ENCODE results near the gene VSTM2B.

VSTM2B gene

DNA sequence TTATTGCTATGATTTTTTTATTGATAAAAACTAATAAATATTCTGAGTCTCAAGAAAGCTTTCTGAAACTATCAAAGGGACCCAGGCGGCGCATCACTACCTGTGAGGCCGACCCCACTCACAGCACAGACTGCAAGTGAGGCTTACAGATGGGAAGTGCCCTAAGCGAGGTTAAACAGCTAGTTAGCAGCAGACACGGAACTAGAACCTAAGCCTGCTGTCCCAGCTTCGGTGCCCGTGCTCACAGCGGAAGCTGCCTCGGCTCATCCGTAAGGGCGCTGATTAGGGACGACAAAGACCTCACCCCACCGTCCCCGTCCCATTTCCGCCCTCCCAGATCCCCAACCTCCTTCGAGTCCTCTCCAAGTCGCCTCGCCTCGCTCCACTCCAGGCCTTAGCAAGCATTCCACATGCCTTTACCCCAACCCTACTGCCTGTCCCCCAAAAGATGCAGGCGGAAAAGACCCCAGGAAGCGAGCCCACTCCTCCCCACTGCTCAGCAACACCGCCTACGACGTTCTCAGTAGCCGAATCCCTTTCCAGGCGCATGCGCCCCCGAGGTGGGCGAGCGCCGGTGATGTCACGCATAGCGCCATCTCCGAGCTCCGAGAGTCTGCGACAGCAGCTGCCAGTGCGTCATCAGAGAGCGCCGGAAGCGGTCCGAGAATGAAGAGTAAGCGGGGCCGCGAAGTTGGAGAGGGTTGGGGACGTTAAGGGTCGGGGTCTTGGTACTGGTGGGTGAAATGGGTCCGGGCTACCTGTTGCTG, 80.0 kb downstream of the VSTM2B start, which contains the start of gene POP4:
Gene POP4, plus strand, starts transcription at position 631 of the 767 bp plus-strand sequence. Its CDS starts 36 bp downstream, at position 667.
- peak within 1 kb of the TSS; percentile 97 to 100 for H3K4me3 Mint-ChIP-seq
- peak within 1 kb of the TSS; percentile 100 for H3K27ac Mint-ChIP-seq
- ATAC-seq (replicated peaks): peak; percentile 79
- H3K9me3 Mint-ChIP-seq: no peaks in the 10 kb centered on the region
- DNase-seq: peak; percentile 96 to 98 (median 97)
- no peaks in the 10 kb centered on the region for H3K27me3 Mint-ChIP-seq
- H3K36me3 Mint-ChIP-seq (ENCODE audit: insufficient read depth): peaks cover 36% of the 10 kb centered on the region
- peaks cover 22 to 33% of the 10 kb centered on the region in 2 donors for H3K4me1 Mint-ChIP-seq (ENCODE audit: low read depth in 2 of 2)

DNA sequence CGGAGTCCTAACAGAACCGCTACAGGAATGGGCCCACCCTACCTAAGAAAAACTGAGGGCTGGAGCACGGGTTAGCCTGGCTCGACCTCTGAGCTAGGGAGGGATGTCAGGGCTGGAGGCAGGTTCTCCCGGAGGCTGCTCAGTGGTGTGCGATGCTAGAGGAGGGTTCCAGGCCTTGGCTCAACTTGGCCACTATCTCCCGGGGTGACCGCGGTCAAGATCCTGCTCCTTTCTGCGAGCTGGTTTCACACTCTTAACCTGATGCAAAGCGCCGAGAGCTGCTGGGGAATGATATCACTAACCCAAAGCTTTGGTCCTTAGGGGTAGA, 80.6 kb downstream of the VSTM2B start:
- peak overlapping the region; percentile 97 to 100 for H3K4me3 Mint-ChIP-seq
- peaks cover 40% of the 10 kb centered on the region for H3K36me3 Mint-ChIP-seq (ENCODE audit: insufficient read depth)
- DNase-seq (no peak), ATAC-seq (replicated peaks) (peak; percentile 21)
- peak overlapping the region; percentile 100 for H3K27ac Mint-ChIP-seq
- peaks cover 27 to 38% of the 10 kb centered on the region in 2 donors for H3K4me1 Mint-ChIP-seq (ENCODE audit: low read depth in 2 of 2)
- no peaks in the 10 kb centered on the region for H3K27me3 Mint-ChIP-seq
- no peaks in the 10 kb centered on the region for H3K9me3 Mint-ChIP-seq

DNA sequence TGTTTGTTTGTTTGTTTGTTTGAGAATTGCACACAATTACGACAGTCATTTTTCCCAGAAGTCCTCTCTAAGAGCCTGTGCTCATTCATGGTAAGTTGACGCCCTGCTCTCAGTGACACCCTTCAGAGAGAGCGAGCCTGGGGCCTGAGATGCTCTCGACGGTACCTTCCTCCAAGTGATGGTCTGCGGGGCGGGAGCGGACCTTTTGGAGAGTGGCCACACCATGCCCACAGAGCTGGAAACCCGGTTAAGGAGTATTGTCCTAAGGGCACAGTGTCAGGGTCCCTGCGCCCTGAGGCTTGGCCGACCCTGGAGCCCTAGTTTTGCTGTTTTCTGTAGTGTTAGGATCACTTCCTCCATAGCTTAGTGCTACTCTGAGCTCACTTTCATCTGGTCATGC, 83.8 kb downstream of the VSTM2B start:
- no peaks in the 10 kb centered on the region for H3K9me3 Mint-ChIP-seq
- ATAC-seq (replicated peaks) (no peak), DNase-seq (no peak)
- peak overlapping the region; percentile 84 to 95 for H3K27ac Mint-ChIP-seq
- peaks cover 49% of the 10 kb centered on the region for H3K36me3 Mint-ChIP-seq (ENCODE audit: insufficient read depth)
- H3K4me3 Mint-ChIP-seq: peak overlapping the region; percentile 46 to 80
- no peaks in the 10 kb centered on the region for H3K27me3 Mint-ChIP-seq
- peaks cover 27 to 48% of the 10 kb centered on the region in 2 donors for H3K4me1 Mint-ChIP-seq (ENCODE audit: low read depth in 2 of 2)

DNA sequence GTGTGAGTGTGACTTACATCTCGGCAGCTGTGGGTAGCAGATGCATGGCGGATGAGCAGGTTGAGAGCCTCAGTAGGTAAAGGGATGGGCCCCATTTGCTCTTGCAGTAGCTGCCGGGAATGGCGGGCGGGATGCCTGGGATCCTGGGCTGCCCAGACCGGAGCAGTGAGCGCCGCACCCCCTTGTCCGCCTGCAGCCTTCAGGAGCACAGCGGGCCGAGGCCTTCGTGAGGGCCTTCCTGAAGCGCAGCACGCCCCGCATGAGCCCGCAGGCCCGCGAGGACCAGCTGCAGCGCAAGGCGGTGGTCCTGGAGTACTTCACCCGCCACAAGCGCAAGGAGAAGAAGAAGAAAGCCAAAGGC, 84.4 kb downstream of the VSTM2B start:
- H3K4me3 Mint-ChIP-seq: peak overlapping the region; percentile 46 to 80
- no peaks in the 10 kb centered on the region for H3K9me3 Mint-ChIP-seq
- no peaks in the 10 kb centered on the region for H3K27me3 Mint-ChIP-seq
- H3K4me1 Mint-ChIP-seq (ENCODE audit: low read depth in 2 of 2): peaks cover 27 to 48% of the 10 kb centered on the region in 2 donors
- no peak for ATAC-seq (replicated peaks)
- peaks cover 52% of the 10 kb centered on the region for H3K36me3 Mint-ChIP-seq (ENCODE audit: insufficient read depth)
- peak in 1 of 3 experiments; percentile 36 for DNase-seq
- peak overlapping the region; percentile 84 to 95 for H3K27ac Mint-ChIP-seq

DNA sequence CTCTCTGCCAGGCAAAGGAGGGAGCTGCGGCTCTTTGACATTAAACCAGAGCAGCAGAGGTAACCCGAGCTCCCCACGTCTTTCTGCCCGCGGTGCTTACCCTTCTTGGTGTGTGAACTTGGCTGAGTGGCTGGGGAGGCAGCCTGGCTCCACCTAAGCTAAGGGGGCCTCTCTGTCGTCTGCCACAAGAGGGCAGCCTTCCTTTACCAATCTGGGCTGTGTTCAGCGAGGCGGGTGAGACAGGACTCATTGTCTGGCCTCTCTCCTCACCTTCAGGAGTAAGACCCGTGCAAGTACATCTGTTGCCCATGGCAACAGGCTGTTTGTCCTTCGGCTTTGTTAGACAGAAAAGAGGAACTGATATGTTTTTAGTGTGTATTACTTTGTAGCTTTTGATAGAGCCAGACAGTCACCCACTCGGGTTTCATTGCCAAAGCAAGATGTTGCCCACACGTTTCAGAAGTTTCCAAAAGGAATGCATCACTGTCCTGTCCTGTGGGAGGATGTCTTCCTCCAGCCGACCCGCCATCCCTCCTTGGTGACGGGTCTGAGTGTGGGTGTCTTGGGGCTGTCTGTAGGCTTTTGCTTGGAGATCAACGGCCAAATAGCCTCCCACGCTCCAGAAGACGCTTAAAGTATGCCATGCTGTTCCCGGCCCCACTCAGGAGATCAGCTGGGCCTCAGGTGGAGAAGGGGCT, 84.9 kb downstream of the VSTM2B start:
- peak overlapping the region; percentile 84 to 95 for H3K27ac Mint-ChIP-seq
- DNase-seq (peak; percentile 87 to 88 (median 88)), ATAC-seq (replicated peaks) (peak; percentile 72)
- H3K27me3 Mint-ChIP-seq: no peaks in the 10 kb centered on the region
- H3K36me3 Mint-ChIP-seq (ENCODE audit: insufficient read depth): peaks cover 55% of the 10 kb centered on the region
- peaks cover 27 to 48% of the 10 kb centered on the region in 2 donors for H3K4me1 Mint-ChIP-seq (ENCODE audit: low read depth in 2 of 2)
- peak overlapping the region; percentile 46 to 80 for H3K4me3 Mint-ChIP-seq
- no peaks in the 10 kb centered on the region for H3K9me3 Mint-ChIP-seq

DNA sequence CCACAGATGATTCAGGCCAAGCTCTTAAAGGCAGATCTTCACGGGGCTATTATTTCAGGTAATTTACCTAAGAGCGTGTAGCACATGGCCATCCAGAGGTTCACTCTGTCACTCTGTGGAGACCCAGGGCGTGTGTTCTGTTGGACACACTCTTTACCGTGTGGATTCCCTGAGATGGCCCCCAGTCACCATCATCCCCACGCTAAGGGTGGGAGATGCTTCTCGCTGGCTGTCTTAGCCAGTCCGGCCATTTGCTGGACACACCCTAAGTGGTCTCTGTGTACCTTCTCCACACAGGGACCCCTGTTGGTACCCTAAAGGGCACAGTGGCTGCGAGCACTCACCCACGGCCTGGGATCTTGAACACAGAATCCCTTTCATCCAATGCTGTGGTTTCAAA, 86.3 kb downstream of the VSTM2B start:
- no peak for ATAC-seq (replicated peaks)

DNA sequence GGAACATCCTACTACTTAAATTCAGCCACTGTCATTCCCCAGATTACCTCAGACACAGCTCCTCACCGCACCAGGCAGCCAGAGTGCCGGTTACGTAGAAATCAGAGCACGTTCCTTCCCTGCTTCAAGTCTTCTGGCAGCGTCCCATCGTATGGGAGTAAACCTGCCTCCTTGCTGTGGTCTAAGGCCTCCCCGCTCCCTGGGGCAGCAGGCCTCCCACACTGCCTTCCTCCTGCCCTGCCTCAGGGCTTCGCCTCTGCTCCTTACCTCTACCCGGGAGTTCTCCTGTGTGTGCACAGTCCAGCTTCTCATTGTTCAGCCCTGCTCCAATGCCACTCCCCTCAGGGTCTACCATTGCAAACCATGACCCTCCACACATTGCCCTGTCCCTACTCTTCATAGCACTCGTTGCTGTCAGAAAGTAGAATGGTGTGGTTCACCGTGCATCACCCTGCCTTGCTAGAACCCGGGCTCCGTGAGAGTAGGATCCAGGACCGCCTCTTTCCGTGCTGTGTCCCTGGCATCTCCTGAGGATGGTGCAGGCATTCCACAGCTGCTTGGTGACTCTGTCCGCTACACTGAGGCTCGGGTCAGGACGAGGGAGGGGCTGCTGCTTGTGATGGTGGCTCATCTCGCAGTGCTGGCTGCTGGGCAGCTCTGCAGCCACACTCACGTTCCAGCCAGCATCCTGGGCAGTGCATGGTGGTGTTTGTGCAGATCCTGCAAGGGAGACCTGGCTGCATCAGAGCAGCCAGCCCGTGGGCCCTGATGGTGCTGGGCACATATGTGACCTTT, 87.2 kb downstream of the VSTM2B start:
- Mint-ChIP-seq H3K27ac (no peak overlapping the region), H3K9me3 (no peaks in the 10 kb centered on the region), H3K36me3 (ENCODE audit: insufficient read depth) (peaks cover 57% of the 10 kb centered on the region), H3K27me3 (no peaks in the 10 kb centered on the region), H3K4me3 (peak overlapping the region in 1 of 2 donors; percentile 29), H3K4me1 (ENCODE audit: low read depth in 2 of 2) (peaks cover 23 to 37% of the 10 kb centered on the region in 2 donors)
- DNase-seq (no peak), ATAC-seq (replicated peaks) (no peak)

More for the DNA sequence above, 86.3 kb downstream of the VSTM2B start:
- no peaks in the 10 kb centered on the region for H3K27me3 Mint-ChIP-seq
- H3K36me3 Mint-ChIP-seq (ENCODE audit: insufficient read depth): peaks cover 57% of the 10 kb centered on the region
- H3K27ac Mint-ChIP-seq: peak overlapping the region; percentile 84 to 95
- DNase-seq: no peak
- H3K4me3 Mint-ChIP-seq: peak overlapping the region in 1 of 2 donors; percentile 80
- H3K4me1 Mint-ChIP-seq (ENCODE audit: low read depth in 2 of 2): peaks cover 20 to 37% of the 10 kb centered on the region in 2 donors
- no peaks in the 10 kb centered on the region for H3K9me3 Mint-ChIP-seq

DNA sequence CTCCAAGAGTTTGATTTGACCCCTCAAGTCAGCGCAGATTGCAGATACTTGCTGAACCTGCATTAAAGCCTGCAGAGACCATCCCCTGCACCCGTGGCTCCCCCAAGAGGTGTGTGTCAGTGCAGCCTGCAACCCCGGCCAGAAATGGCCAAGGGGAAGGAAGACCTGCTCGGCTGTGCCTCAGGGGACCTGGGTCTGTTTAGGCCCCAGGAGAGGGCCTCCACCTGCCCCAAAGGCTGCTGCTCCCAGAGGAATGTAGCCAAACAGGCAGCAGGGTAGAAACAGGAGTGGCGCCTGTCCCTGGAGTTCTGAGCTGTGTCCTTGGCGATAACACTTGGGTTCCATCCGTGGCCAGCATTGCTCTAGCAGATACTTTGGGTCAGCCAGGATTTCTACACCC, 88.3 kb downstream of the VSTM2B start:
- no peak overlapping the region for H3K4me3 Mint-ChIP-seq
- no peak overlapping the region for H3K27ac Mint-ChIP-seq
- H3K9me3 Mint-ChIP-seq: no peaks in the 10 kb centered on the region
- H3K4me1 Mint-ChIP-seq (ENCODE audit: low read depth in 2 of 2): peaks cover 21 to 28% of the 10 kb centered on the region in 2 donors
- DNase-seq (no peak), ATAC-seq (replicated peaks) (no peak)
- no peaks in the 10 kb centered on the region for H3K27me3 Mint-ChIP-seq
- H3K36me3 Mint-ChIP-seq (ENCODE audit: insufficient read depth): peaks cover 49% of the 10 kb centered on the region
